Ecto neural progenitor cell (in vitro differentiated cells): ENCODE results near the gene ACR.
A peak's percentile ranks its signal among the peaks of the same experiment; 100 is the strongest.
"Not testable (repeated sequence)": the region's sequence is repeated elsewhere in the genome, so short reads cannot be mapped to it uniquely, and the experiment has no call there.

Experiments used
- DNase-seq: peaks from one replicate; pipeline ENCODE4 v3.0.0-alpha.2; 2018; ENCODE audit warnings: low spot score

The ACR gene

GRCh38 chr22:50780244-50780643 lies 42.2 kb downstream of the ACR start:
- DNase-seq, result not testable (repeated sequence)

- DNase-seq, result not testable (repeated sequence)
Measured at GRCh38 chr22:50782253-50782652, 44.2 kb downstream of the ACR start.

GRCh38 chr22:50783033-50783879 lies 45.3 kb downstream of the ACR start, which contains the start of gene RABL2B:
RABL2B (minus strand) TSS chr22:50783636; CDS start chr22:50782294, 1,342 bp downstream.
- DNase-seq, result peak; percentile 90

GRCh38 chr22:50783880-50784276 lies 45.9 kb downstream of the ACR start:
- not testable (repeated sequence) for DNase-seq

GRCh38 chr22:50785289-50785688 lies 47.3 kb downstream of the ACR start:
- DNase-seq, result not testable (repeated sequence)

- DNase-seq, result not testable (repeated sequence)
Measured at GRCh38 chr22:50786936-50787335, 48.9 kb downstream of the ACR start.
